Adrenal gland (tissue), 5 donors: Measurements from ENCODE around the gene TTYH3.

Source experiments
- CTCF ChIP-seq, 6 experiments: fragments of 450-650 bp in 4 of 6; fragments of 200-600 bp in 2 of 6; sonication (generic) in 1 of 6; IDR thresholded peaks; 1 replicate in 5 of 6; 2 replicates in 1 of 6; pipeline versions ENCODE4 v1.5.1 to v1.8.0; 2016 to 2021; ENCODE audit warnings: antibody characterized with exemption in 6 of 6, mild to moderate bottlenecking in 2 of 6, moderate library complexity in 1 of 6
- POLR2A ChIP-seq, 2 donors: fragments of 450-650 bp; IDR thresholded peaks; one replicate each; pipeline ENCODE4 v1.6.1; 2017; ENCODE audit warnings: antibody characterized with exemption in 2 of 2, mild to moderate bottlenecking in 2 of 2, moderate library complexity in 1 of 2
- donor health status: DM: no; HTN: no; CAD: no.

- TF ChIP-seq POLR2A (IDR thresholded peaks at IDR 0.05) = no peak
- no peak for TF ChIP-seq CTCF (IDR thresholded peaks at IDR 0.05)
These were observed 20.3 kb downstream of the TTYH3 start for GRCh38 chr7:2651847-2652735.
